ENCODE data around the gene EIF4A3.

Gene EIF4A3

GRCh38 chr17:80110447-80110812 is 36.5 kb downstream of the EIF4A3 start:
- CTCF ChIA-PET = interaction anchor here (1.6 to 1.8 kb wide), 2 partner anchors 9 to 28 kb away, joined by 8 to 9 read pairs; partner anchors contain the start of gene GAA
- DNase-seq (ENCODE audit: extremely low spot score) = no peak
- no peak for TF ChIP-seq CTCF (IDR thresholded peaks at IDR 0.05; ENCODE audit: control extremely low read depth, extremely low read depth, low read depth, missing control alignments)
- POLR2A ChIA-PET = no interaction called here

DNA sequence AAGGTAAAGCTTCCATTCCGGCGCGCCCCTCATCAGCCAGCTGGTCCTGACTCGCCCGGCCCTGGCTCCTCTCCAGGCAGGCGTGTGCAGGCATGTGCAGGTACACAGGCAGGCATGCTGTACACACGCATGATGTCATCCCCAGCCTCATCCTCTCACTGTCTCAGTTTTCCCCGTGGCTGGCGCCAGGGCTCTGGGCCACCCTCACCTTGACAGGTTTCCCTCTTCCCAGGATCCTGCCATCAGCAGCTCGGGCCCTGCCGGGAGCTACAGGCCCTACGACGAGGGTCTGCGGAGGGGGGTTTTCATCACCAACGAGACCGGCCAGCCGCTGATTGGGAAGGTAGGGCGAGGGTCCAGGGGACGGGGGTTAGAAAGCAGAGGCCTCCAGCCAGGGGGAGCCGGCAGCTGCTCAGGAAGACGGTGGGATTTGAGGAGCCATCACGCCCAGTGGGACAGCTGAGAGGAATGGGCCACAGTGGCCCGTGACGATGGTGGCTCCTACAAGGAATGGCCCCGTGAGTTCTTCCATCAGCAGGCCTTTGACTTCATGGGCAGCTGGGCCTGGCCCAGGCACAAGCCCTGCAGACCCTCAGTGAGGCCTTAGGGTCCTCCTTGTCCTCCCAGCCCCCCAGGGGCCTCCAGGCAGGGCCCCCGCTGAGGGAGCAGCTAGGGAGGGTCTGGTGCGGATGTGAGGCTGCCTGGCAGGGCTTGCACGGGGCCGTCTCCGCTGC is 37.0 kb downstream of the EIF4A3 start:
- CTCF ChIA-PET = interaction anchor here (1.6 to 1.8 kb wide), 2 partner anchors 8 to 28 kb away, joined by 8 to 9 read pairs; partner anchors contain the start of gene GAA
- no peak for DNase-seq (ENCODE audit: extremely low spot score)
- no peak for TF ChIP-seq CTCF (IDR thresholded peaks at IDR 0.05; ENCODE audit: control extremely low read depth, extremely low read depth, low read depth, missing control alignments)
- POLR2A ChIA-PET = interaction anchor here (1.0 kb wide), 1 partner anchor 9 kb away, joined by 3 read pairs; no protein-coding TSS in a partner anchor

GRCh38 chr17:80109066-80109660 is 37.8 kb downstream of the EIF4A3 start:
- no peak for TF ChIP-seq CTCF (IDR thresholded peaks at IDR 0.05; ENCODE audit: control extremely low read depth, extremely low read depth, low read depth, missing control alignments)
- DNase-seq (ENCODE audit: extremely low spot score) = no peak
- ChIA-PET CTCF (interaction anchor here (1.6 to 1.8 kb wide), 2 partner anchors 8 to 27 kb away, joined by 8 to 9 read pairs; partner anchors contain the start of gene GAA), POLR2A (interaction anchor here (1.0 kb wide), 1 partner anchor 9 kb away, joined by 3 read pairs; no protein-coding TSS in a partner anchor)

- POLR2A ChIA-PET = no interaction called here
- CTCF ChIA-PET = no interaction called here
- TF ChIP-seq CTCF (IDR thresholded peaks at IDR 0.05; ENCODE audit: control extremely low read depth, extremely low read depth, low read depth, missing control alignments) = no peak
- DNase-seq (ENCODE audit: extremely low spot score) = no peak
Observed at GRCh38 chr17:80108036-80108971, 38.6 kb downstream of the EIF4A3 start.

GRCh38 chr17:80107231-80108021 is 39.5 kb downstream of the EIF4A3 start:
- POLR2A ChIA-PET = no interaction called here
- no peak for DNase-seq (ENCODE audit: extremely low spot score)
- CTCF ChIA-PET = interaction anchor here (1.4 kb wide), 1 partner anchor 89 kb away, joined by 5 read pairs; no protein-coding TSS in a partner anchor
- TF ChIP-seq CTCF (IDR thresholded peaks at IDR 0.05; ENCODE audit: control extremely low read depth, extremely low read depth, low read depth, missing control alignments) = no peak
